Peyer's patch (tissue), 4 donors: ENCODE measurements around the gene HCRTR1.

Experiments
- CTCF ChIP-seq, 6 experiments: fragments of 450-650 bp in 4 of 6; fragments of 200-600 bp in 2 of 6; sonication (generic) in 1 of 6; IDR thresholded peaks; one replicate each; pipeline ENCODE4 v1.5.1; 2017 to 2019; ENCODE audit warnings: antibody characterized with exemption in 6 of 6, mild to moderate bottlenecking in 3 of 6, moderate library complexity in 1 of 6
- POLR2A ChIP-seq, 2 donors: fragments of 450-650 bp; IDR thresholded peaks; one replicate each; pipeline ENCODE4 v1.5.1; 2017; ENCODE audit warnings: antibody characterized with exemption in 2 of 2, mild to moderate bottlenecking in 2 of 2, moderate library complexity in 2 of 2

DNA sequence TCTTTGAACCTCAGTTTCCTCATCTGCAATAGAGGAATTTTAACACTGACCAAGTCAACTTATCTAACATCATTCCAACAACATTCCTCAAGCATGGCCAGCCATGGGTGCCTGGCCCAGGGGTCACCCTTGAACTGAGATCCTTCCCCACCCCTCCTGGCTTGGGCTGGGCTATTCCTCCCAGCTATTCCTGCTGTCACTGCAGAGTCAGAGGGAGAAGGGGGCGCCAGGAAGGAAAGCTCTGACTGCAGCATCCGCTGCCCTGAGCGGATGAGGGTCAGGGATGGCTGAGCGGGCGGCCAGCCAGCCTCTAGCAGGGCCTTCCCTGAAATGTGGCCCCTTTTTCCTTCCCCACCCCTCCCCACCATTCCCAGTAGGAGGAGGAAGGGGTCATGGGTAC is 38.1 kb upstream of the HCRTR1 start:
- TF ChIP-seq CTCF (IDR thresholded peaks at IDR 0.05) (no peak), POLR2A (IDR thresholded peaks at IDR 0.05) (no peak)
